ENCODE data around the gene NRXN3.

NRXN3 gene

DNA sequence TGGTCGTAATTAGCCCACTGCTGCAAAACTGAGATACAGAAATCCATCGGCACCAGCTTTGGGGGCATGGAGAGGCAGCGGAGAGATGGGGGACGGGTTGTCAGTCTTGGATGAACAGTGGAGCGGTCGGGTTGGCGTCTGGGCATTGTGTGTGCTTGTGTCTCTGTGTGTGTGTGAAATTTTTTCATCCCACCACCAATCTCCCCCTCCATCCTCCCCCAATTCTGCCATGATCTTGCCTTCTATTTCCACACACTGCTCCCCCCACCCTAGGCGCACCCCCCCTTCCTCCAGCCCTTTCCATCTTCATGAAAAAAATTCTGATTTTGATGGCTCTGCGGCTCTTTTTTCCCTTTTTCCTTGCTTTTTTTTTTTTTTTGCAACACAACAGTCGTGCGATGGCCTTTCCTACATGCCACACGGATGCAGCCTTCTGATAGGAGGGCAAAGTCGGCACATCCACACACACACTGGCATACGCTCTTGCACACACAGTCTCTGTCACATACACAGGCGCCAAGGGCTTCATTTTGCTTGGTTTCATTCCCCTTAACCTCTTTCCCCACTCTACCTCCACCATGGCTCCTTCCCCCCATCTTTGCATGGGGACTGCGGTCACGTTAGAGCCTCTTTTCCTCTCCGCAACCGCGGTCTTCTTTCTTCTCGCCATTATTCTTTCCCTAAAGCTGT lies 3.3 kb downstream of the NRXN3 start:
- DNase-seq (ENCODE audit: low read depth in 2 of 2): no peak

DNA sequence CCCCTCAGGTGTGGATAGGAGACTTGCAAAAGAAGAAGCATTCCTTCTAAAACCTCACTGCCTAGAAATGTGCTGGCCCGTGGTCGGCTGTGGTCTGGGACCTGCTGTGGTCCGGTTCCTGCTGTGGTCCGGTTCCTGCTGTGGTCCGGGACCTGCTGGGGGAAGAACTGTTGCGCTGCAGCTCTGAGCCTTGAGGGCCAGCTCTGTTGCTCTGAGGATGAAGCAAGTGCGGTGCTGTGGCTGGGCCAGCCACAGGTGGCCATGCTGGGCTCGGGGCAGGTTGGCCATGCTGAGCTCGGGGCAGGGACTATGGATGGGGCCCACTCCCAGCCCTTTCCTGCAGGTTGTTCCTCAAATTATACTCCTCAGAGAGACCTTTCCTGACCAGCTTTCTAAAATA lies 5.2 kb downstream of the NRXN3 start:
- no peak for DNase-seq (ENCODE audit: low read depth in 2 of 2)

DNA sequence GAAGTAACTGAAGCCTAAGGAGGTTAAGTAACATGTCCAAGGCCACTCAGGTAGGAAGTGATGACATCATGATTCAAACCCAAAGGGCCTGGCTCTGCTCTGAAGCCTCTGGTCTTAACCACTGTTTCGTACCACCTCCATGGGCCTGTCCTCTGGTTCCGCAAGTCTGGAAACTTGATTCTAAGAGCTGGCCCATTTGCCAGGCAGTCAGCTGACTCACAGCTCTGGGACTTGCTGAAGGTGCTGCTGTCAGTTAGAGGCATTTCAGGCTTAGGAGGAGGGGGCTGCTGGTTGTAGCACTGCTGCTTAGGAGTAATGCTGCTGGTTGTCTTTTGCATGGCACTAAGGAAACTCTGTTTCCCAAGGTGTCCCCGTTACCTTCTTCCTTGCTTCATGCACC lies 7.9 kb downstream of the NRXN3 start:
- DNase-seq (ENCODE audit: low read depth in 2 of 2): no peak

DNA sequence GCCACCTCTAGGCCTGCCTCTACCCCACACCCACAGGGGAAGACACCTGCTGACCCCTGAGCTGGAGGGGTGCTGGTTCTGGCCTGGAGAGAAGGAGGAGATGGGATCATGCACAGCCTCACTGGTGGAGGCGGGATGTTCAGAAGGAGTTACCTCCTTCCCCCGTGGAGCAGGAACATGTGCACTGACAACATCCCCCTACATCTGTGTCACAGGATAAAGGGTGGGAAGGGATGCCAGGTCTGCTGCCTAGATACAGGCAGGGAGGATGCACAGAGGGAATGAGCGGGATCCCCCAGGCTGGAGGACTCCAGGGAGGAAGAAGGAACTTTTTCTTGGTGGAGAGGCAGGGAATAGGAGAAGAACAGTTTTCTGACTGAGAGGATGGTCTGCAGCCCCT lies 8.8 kb downstream of the NRXN3 start:
- no peak for DNase-seq (ENCODE audit: low read depth in 2 of 2)

DNA sequence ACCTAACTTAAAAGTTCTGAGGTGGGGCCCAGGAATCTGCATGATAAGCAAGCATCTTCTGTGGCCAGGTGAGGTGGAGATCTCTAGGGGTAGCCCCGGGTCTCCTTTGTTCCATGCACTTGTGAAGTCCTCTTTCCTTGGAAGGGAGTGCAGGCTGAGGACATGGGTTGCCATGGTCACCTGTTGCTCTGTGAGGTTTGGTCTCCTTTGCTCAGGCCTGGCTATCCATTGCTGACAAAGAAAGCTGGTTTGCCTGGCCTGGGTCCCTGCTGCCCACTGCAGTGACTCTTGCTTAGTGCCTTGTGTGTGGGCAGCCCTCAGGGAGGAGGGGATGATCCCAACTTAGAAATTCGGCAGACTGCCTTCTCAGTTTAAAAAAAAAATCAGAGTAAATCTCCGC lies 11.1 kb downstream of the NRXN3 start:
- DNase-seq (ENCODE audit: low read depth in 2 of 2): no peak

DNA sequence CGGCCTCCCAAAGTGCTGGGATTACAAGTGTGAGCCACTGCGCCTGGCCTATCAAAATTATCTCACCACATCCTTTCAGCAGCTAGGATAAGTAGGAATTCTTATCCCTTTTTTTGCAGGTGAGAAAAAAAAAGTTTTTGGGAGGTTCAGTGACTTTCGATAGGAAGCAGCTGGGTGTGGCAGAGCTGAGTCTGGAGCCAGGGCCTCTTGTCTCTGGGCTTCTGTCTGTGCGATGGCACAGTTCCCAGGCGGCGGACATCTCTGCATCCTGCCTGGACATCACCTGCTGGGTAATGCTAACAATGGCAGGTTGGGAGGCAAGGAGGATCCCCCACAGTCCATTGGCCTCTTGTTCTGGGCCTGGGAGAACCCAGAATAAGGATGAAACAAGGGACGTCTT lies 12.5 kb downstream of the NRXN3 start:
- no peak for DNase-seq (ENCODE audit: low read depth in 2 of 2)

DNA sequence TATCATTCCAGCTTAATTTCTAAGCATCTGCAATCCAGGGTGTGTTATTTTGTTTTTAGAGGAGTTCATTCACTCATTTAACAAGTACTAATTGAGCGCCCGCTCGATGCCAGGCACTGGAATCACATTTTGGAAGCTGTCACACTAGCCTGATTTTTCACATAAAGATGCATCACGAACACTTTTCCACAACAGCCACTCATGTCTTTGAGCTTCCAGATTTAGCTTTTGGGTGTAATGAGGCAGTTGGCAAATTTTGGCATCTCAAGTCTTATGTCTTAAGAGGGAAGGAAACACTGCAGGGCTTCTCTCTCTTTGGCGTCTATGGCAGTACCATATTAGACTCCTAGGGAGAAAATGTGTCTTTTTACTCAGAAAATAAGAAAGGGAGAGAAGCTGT lies 14.0 kb downstream of the NRXN3 start:
- no peak for DNase-seq (ENCODE audit: low read depth in 2 of 2)

DNA sequence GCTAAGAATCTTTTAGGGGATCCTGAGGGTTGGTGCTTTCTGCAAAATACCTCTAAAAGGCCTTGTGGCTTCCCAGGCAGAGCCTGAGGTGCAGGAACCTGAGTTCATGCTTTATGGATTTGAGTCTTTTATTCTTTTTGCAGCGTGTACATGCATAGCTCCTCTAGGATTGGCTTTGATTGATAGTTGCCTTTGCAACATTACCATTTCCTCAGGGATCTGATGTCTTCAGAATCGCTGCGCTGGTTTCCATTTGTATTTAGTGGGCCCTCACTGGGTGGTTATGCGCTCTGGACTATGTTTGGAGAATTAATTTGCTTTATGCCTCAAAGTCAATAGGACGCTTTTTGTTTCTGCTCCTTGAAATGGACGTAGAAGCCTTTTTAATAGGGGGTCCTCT lies 16.1 kb downstream of the NRXN3 start:
- no peak for DNase-seq (ENCODE audit: low read depth in 2 of 2)

DNA sequence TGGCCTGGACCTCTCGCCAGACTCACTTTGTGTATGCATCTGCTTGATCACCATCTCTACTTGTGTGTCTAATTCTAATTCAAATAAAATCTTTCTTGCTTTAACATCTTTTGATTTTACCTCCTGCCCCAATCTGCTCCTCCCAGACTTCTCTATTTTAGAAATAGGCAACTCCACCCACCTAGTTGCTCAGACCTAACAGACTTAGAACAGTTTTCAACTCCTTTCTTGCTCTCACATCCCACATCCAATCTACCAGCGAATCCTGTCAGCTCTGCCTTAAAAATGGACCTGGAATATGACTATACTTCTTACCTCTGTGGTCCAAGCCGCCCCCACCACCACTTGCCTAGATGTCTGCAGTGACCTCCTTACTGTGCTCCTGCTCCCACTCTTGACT lies 18.7 kb downstream of the NRXN3 start:
- no peak for DNase-seq (ENCODE audit: low read depth in 2 of 2)

DNA sequence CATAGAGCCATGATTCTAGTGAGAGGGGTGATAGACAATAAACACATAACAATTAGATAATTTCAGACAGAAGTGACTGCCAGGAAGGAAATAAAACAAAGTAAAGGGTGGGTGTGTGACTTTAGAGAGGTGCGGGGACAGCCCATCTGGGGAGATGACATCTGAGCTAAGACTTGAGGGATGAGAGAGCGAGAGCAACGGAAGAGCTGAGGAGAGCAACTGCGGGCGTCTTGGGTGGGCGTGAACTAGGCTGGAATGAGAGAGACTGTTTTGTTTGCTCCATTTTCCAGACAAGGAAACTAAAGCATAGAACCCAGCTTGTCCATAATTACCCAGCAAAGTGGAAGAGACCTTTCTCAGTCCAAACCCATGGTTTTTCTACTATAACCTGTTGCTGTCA lies 25.3 kb downstream of the NRXN3 start:
- no peak for DNase-seq (ENCODE audit: low read depth in 2 of 2)

DNA sequence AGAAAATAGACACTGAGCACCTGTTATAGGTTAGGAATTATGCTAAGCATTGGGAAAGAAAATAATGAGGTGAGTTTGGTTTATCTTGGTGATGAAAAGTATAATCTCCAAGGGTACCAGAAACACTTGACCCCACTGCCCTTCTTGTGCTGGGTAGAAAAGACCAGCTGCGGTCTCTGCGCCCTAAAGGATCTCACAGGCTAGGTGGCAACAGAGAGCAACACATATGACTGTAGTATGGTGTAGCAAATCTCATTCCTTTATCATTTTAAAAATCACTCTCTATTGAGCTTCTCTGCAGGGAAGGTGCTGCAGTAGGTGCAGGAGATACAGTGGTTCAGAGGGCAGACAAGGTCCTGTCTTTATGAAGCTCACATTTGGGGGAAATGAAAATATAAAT lies 26.1 kb downstream of the NRXN3 start:
- no peak for DNase-seq (ENCODE audit: low read depth in 2 of 2)

DNA sequence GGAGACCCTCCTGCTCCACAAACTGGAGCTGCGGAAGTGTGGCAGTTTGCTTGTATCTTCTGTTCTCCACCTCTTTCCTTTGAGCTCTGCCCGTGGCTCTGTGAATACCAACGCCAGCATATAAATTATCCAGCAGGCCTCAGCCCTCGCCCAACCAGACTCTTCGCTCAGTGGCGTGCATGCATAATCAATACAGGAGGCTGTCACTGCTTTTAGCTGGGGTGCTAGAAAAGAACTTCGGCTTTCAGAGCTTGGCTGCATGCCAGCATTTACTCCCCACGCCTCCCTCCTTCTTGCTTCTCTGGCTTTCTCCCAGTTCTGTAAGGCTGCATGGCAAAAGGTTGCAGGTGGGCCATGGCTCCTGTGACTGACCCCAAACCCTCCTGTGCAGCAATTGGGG lies 26.9 kb downstream of the NRXN3 start:
- no peak for DNase-seq (ENCODE audit: low read depth in 2 of 2)

DNA sequence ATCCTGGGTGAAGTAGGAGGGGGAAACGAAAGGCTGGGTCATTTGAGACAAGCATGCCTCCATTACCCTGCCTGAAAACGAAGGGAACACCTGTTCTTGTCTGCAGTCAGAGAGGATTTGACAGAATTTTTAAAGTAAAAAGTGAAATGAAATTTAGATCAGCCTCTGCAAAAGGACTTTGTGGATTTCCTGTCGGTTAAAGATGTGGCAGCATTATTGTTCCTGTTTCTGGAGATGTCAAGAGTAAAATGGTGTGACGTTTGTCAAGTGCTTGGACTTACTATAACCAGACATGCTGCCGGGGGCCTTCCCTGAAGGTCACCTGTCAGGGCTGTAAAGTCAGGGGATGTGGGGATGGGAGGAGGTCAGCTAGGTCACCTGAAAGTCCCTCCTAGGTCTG lies 32.0 kb downstream of the NRXN3 start:
- DNase-seq (ENCODE audit: low read depth in 2 of 2): no peak

DNA sequence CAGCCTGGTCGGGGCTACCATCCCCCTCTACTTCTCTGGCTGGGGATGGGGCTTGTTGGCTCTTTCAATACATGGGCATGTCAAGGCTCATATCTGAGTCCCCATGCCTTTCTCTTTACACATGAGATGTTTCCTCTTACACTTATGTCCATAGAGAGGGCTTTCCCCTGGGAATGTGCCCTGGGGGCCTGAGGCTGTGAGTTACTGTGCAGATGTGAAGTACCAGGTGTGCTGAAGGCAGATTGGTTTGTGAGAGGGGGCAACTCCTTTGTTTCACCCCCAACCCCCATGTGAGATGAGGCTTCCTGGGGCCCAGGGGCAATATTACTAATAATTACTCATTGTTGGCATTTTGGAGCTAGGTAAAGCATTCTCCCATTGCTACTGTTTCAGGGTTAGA lies 32.8 kb downstream of the NRXN3 start:
- no peak for DNase-seq (ENCODE audit: low read depth in 2 of 2)

DNA sequence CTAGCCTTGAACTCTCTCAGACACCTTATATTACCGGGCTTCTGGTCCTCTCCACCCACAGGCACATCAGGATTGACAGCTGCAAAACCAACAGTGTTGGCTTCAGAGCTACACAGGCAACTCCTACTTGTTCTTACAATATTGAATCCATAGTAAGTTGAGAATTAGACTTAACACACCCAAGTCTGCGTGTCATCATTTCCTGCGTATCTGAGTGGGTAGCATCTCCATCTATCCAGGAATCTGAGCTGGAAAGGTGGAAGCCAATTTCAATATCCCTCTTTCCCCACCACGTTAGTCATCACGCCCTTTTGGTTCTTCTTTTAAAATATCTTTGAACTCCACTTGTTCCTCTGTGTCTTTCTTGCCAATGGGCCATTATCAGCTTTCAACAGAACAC lies 37.2 kb downstream of the NRXN3 start:
- no peak for DNase-seq (ENCODE audit: low read depth in 2 of 2)

DNA sequence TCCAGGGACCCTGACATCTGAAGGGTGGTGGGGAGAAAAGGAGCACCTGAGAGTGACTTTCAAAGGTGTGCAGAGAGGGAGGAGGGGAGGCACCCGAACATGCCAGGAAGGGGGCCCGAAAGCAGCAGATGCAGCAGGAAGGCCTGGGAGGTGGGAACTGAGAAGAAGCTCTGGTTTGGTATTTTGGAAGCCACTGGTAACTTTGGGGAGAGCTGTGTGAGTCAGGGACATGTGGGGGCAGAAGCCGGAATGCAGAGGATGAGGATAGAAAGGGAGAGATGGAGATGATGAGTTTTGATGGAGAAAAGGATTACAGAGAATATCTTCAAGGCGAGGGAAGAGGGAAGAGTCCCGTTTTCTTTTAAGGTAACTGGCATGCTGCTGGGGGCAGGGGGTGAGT lies 50.1 kb downstream of the NRXN3 start:
- no peak for DNase-seq (ENCODE audit: low read depth in 2 of 2)

DNA sequence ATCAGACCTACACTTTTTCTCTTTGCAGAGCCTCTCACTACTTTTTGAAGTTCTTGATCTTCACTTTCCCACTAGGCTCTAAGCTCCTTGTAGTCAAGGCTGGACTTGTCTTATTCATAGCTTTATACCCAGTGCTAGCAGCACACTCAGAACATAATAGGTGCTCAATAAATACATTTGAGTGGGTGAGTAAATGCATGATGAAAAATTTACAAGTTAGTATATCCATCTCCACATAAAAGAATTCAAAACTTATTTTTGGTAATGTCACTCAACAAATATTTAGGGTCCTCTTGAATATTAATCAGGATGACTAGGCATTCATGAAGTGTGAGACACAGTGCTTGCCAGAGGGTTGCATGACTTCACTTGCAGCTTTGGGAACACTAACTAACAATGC lies 52.6 kb downstream of the NRXN3 start:
- DNase-seq (ENCODE audit: low read depth in 2 of 2): no peak

DNA sequence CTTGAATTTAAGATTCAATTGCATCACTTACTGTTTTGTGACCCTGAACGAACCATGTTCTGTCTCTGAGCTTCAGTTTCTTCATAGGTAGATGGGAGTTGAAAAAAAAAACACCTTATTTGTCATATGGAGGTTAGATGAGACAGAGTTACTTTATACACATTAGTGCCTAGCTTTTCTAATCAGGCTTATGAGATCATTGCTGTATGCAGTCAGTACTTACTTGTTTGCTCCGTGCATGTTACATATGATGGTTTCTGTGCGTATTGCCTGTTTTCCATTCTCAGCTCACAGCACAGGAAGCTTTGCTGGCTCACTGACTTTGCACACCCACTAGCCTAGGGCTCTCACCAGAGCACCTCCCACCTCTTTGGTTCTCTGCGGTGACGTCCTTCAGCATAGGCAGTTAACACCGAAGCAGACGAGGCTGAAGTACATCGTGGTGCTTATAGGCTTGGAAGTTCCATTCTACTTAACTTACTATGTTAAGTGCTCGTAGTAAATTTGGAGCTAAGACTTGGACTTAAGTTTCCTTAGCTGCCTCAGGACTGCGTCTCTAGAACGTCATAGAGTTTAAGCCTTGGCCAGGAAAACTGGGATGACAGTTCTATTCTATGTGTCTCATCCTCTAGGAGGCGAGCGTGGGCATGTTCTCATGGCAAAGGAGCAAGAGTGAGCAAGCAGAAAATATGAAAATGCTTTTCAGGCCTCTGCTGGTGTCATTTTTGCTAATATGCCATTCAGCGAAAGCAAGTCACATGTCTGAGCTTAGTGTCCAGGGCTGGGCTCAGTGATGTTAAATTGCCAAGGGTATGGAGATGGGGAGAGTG lies 57.3 kb downstream of the NRXN3 start:
- no peak for DNase-seq (ENCODE audit: low read depth in 2 of 2)

DNA sequence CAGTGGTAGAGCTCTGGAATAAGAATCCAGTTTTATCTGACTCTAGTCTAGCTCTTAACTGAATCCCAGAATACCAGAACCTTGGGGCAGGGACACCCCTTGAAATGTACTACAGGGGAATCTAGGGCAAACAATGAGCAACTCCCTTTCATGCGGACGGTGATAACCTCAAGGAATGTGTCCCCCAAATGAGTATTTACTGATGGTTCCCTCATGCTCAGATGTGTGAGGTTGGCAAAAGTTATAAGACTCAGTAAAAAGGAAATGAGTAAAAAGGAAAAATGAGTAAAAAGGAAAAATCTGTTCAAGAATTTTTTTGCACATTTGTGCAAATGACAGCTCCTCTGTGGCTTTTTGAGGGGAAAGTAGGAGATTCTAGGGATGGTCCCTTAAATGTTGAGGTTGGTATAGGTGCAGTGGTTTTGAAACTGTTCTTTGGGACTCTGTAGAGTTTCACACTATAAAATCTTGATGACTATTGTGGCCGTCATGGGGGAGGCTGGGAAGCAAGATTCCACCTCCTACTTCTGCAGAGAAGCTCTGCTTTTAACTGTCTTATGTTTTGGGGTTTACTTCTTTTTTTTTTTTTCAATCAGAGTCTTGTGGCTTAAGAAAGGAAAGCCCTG lies 58.6 kb downstream of the NRXN3 start:
- DNase-seq (ENCODE audit: low read depth in 2 of 2): no peak

DNA sequence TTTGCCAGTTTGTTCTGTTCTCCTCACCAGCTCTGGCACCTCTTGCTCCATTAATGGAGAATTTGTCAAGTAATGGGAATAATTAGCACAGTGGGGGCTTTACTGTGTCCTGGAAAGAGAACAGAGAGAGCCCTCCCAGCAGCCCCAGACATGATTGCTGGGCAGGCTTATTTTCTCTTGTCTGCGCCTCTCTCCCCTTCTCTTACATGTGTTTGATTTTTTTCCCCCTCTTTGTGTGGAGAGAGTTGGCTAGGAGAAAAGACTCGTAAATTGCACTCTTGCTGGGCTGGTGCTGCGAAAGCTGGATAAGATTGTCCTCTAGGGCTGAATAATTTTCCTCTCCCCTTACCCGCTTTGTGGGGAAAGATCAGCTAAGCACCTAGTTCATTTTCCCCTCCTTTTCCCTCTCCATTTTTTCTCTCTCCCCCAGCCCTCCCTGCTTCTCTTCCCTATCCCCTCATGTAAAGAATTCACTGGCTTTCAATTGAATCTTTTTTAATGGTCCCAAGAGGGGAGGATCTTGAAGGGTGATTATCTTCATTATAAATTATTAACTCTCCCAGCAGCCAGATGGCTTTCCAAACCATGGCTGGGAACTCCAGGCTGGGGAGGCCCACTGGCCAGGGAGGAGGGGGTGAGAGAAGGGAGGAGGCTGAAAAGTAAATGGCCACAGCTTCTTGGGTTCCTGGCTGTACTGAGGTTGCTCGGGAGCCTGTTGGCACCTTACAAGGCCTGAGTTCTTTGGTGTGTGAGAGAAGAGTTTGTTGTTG lies 62.2 kb downstream of the NRXN3 start:
- DNase-seq (ENCODE audit: low read depth in 2 of 2): no peak

DNA sequence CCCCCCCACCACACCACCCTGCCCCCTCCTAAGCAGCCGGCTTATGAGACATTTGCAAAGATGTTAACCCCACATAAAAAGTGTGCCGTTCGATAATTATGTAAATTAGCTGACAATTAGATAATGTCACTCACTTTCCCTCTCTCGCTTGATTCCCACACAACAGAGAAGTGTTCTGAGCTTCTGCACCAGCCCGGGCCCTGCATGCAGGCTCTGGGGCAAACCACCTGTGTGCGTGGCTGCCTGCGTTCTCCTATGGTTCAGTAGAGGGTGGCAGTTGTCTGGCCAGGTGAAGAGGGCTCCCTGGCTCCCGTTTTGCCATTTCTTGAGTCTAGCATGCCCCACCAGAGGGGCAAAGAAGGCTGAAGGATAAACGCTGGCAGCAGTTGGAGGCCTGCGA lies 68.0 kb downstream of the NRXN3 start:
- DNase-seq (ENCODE audit: low read depth in 2 of 2): no peak

DNA sequence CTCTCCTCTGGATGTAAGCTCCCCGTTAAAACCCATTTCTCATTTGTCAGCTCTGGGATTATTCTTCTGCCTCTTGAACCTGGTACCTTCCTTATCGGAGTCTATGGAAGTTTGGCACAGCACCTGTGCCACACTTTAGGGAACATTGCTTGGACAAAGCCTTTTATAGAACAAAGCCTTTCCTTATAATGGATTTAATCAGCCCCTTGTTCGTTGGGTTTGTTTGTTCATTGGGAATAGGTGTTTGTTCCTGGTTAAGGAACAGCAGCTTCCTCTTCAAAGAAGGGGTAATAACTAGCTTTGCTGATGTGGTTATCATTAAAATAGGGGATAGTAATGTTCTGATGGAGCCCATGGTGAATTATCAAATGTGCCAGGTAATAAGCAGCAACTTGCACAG lies 70.4 kb downstream of the NRXN3 start:
- no peak for DNase-seq (ENCODE audit: low read depth in 2 of 2)

Measured in stimulated activated CD4-positive, alpha-beta T cell treated with anti-CD3 and anti-CD28 coated beads, Interleukin-1b, Interleukin-23, amount 100 ng/mL, for 1 hour (primary cell).